ENCODE results near the gene NUMB. TPM values are rescaled to one million over a fixed set of nuclear protein-coding genes. Genes with fewer than 3 reads are reported as not detected.

Gene NUMB
- total RNA-seq, 1 donor from 2014 or later, result 54.8 TPM

- H3K36me3 Mint-ChIP-seq (ENCODE audit: low read depth), result no peaks in the 10 kb centered on the region
- H3K27me3 Mint-ChIP-seq, result peaks cover 48% of the 10 kb centered on the region
- H3K4me3 Mint-ChIP-seq, result no peak overlapping the region
These were observed 226.1 kb downstream of the NUMB start for GRCh38 chr14:73231981-73232851.

DNA sequence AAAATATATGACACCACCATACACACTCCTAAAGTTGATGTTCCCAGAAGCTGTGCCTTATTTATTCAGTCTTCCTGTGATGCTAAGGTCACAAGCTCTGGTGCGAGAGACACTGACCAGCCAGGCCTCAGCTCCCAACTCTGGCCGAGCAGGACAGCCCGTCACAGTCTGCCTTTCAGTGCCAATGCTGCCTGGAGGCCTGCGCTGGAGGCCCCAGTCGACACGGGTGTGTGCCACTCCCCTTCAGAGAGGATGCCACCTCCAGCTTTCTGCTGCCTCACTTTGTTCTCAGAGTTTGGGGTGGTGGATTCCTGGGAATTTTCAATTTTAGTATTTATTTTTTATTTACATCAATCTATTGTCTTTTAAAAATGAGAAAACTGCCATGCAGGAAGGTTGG, 228.3 kb downstream of the NUMB start:
- DNase-seq, result no peak
- H3K27ac Mint-ChIP-seq, result no peak overlapping the region
- peaks cover 5% of the 10 kb centered on the region for H3K36me3 Mint-ChIP-seq (ENCODE audit: low read depth)
- peaks cover 27% of the 10 kb centered on the region for H3K27me3 Mint-ChIP-seq
- no peaks in the 10 kb centered on the region for H3K9me3 Mint-ChIP-seq
- no peaks in the 10 kb centered on the region for H3K4me1 Mint-ChIP-seq
- no peak overlapping the region for H3K4me3 Mint-ChIP-seq
- intact Hi-C loops (cut with micrococcal nuclease), result no loop called here

More at GRCh38 chr14:73231981-73232851, 226.1 kb downstream of the NUMB start:
- DNase-seq, result no peak
- intact Hi-C loops (cut with micrococcal nuclease), result no loop called here
- Mint-ChIP-seq H3K4me1 (peaks cover 9% of the 10 kb centered on the region), H3K9me3 (no peaks in the 10 kb centered on the region), H3K27ac (peak overlapping the region; percentile 35)

DNA sequence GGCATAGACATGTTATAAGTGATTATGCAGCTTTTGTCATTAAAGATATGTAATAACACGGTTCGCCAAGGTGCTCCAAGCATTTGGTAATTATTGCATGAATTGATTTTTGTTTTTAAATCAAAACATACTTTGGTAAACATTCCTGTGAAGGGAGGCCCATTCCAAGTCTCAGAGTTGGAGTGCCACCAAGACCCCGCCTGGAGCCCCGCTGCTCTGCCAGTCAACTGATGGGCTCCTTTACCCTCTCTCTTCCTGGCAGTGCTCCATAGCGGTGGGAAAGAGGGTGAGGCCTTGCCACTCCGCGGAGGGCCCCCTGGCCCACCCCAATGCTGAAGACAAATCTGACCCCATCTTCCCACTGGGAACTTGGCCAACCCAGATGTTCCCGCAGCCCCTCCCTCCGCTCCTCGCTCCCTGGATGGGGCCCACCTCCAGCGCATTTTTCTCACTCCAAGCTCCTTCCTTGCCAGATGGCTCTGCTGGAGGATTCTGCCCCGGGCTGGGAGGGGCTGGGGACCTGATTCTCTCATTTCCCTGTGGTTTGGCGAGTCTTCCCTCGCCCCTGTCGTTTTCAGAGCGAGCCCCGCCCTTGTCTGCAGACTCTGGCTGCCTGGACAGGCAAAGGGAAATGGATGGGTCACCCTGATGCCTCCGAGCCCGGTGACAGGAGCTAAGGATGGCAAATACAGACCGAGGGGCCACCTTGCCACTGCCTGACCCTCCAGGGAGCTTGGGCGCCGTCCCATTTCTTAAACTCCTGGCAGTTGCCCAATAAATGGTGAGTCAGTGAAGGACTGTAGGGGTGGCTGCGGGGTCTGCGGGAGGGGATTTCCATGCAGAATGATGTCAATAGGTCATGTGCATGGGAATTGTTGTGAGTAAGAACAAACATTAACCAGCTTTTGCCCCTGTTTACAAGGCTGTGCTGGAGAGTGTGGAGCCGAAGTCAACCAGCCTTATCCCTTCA, 230.2 kb downstream of the NUMB start:
- Mint-ChIP-seq H3K4me3 (no peak overlapping the region), H3K9me3 (no peaks in the 10 kb centered on the region), H3K4me1 (peaks cover 4% of the 10 kb centered on the region), H3K36me3 (ENCODE audit: low read depth) (peaks cover 12% of the 10 kb centered on the region), H3K27ac (no peak overlapping the region), H3K27me3 (peaks cover 8% of the 10 kb centered on the region)
- DNase-seq, result no peak
- intact Hi-C loops (cut with micrococcal nuclease), result no loop called here

DNA sequence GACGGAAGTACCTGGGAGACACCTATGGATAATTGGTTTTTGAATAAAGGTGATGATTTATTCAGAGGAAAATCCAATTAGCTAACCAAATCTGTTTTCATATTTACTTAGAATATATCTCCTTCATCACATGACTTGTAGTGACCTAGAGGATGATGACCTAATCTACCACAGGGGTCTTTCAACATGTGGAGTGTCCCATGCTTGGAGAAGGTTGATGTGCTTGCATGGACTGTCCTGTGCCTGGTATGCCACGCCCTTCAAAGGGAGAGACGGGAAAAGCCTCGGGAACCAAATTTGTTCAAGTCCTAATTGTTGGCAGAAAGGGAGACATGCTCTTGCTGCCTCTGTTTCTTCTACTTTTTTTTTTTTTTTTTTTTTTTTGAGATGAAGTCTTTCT, 232.8 kb downstream of the NUMB start:
- peaks cover 23% of the 10 kb centered on the region for H3K4me1 Mint-ChIP-seq

More for the DNA sequence above, 232.8 kb downstream of the NUMB start:
- peaks cover 27% of the 10 kb centered on the region for H3K36me3 Mint-ChIP-seq (ENCODE audit: low read depth)
- intact Hi-C loops (cut with micrococcal nuclease), result no loop called here
- no peak for DNase-seq
- no peaks in the 10 kb centered on the region for H3K9me3 Mint-ChIP-seq
- no peak overlapping the region for H3K27ac Mint-ChIP-seq
- H3K27me3 Mint-ChIP-seq, result no peaks in the 10 kb centered on the region
- H3K4me3 Mint-ChIP-seq, result no peak overlapping the region

Other genes with a start within 250 kb of the NUMB start
- 0.54 and 0.83 TPM in 2 replicates for gene PAPLN, start 221.0 kb downstream of the NUMB start, total RNA-seq
- gene RIOX1, start 32.4 kb upstream of the NUMB start, total RNA-seq, result 23.8 and 24.0 TPM in 2 replicates
- gene ACOT1, start 78.6 kb upstream of the NUMB start, total RNA-seq, result 1.5 and 1.6 TPM in 2 replicates
- not detected in 2 replicates for gene HEATR4, start 100.4 kb upstream of the NUMB start, total RNA-seq
- 6.2 and 6.4 TPM in 2 replicates for gene ACOT2, start 110.7 kb upstream of the NUMB start, total RNA-seq
- gene ACOT4, start 133.3 kb upstream of the NUMB start, total RNA-seq, result 1.3 and 1.4 TPM in 2 replicates
- not detected in 2 replicates for gene ACOT6, start 154.0 kb upstream of the NUMB start, total RNA-seq
- 6.6 and 6.8 TPM in 2 replicates for gene DNAL1, start 186.4 kb upstream of the NUMB start, total RNA-seq